Heart right ventricle (tissue), 12 donors: Measurements from ENCODE around the gene LAT. TPM values are rescaled to one million over a fixed set of nuclear protein-coding genes. Genes with fewer than 3 reads are reported as not detected.

Source experiments
- polyA plus RNA-seq, 2 donors: library from polyadenylated mRNA; stranded (reverse); fragments of 200-250 nt; gene quantifications; one replicate each; pipeline ENCODE4 v1.2.3, GENCODE V29; 2013
- total RNA-seq, 10 donors: library from RNA; stranded (reverse); fragmentation: NEBNext Ultra II Directional in 3 of 10; extraction: Animal tissue kit (Norgen Biotek cat#: 25700) in 3 of 10; gene quantifications; one replicate each; pipeline versions ENCODE4 v1.2.1 to v1.2.4, GENCODE V29; 2021 to 2023
- donor health status: ischemic (EF 13 %, LVEDD 7.1; RV severe dilation, severe dysfunction).
- donor health status: healthy with polysubstance abuse.
- donor health status: DM: no; HTN: yes; CAD: no.
- donor health status: DM: no; HTN: no; CAD: no.
- donor health status: ischemic (EF 25% LVEDD 6.9; RV normal size, moderate dysfunction).
- donor health status: ischemic (EF 25% LVEDD 5.7; RV mildly dilated, moderate dysfunction).
- donor health status: healthy.
- donor health status: nonischemic (EF 11% LVEDD 7.7; RV severe dilation, severe dysfunction).
- donor health status: DM: yes; HTN: yes; CAD: no.
- donor health status: PGD.
- donor health status: ischemic (EF 29% LVEDD 5.4; RV normal size, mild dysfunction).
- donor health status: nonischemic (EF 23%, LVEDD 6.1; RV moderate dilation, normal function).

The LAT gene
- total and polyA plus RNA-seq, 12 donors, result 0.35 to 7.2 (median 1.9) TPM

Other genes with a start within 250 kb of the LAT start
- 1 to 10 TPM in 1 of 10 donors, under 1 TPM in 4, not detected in 5; 0.22 to 1.3 (median 0.59) TPM for gene NPIPB9, start 233.3 kb upstream of the LAT start, total RNA-seq
- 1 to 10 TPM in 1 of 2 donors, under 1 TPM in 1; 0.10 to 1.4 TPM for gene NPIPB9, start 233.3 kb upstream of the LAT start, polyA plus RNA-seq
- 10 to 100 TPM; 37.4 to 66.2 (median 45.9) TPM for gene ATXN2L, start 162.1 kb upstream of the LAT start, total RNA-seq
- 10 to 100 TPM; 36.0 to 99.9 TPM for gene ATXN2L, start 162.1 kb upstream of the LAT start, polyA plus RNA-seq
- gene TUFM, start 138.7 kb upstream of the LAT start, total RNA-seq, result 100 to 1,000 TPM; 193 to 250 (median 236) TPM
- 100 to 1,000 TPM; 286 to 362 TPM for gene TUFM, start 138.7 kb upstream of the LAT start, polyA plus RNA-seq
- 10 to 100 TPM; 30.6 to 54.5 (median 36.6) TPM for gene SH2B1, start 121.2 kb upstream of the LAT start, total RNA-seq
- 10 to 100 TPM; 30.2 to 72.1 TPM for gene SH2B1, start 121.2 kb upstream of the LAT start, polyA plus RNA-seq
- gene ATP2A1, start 106.6 kb upstream of the LAT start, total RNA-seq, result 1 to 10 TPM in 1 of 10 donors, under 1 TPM in 9; 0.13 to 1.0 (median 0.23) TPM
- gene ATP2A1, start 106.6 kb upstream of the LAT start, polyA plus RNA-seq, result under 1 TPM; 0.13 to 0.44 TPM
- gene RABEP2, start 59.8 kb upstream of the LAT start, total RNA-seq, result 10 to 100 TPM; 11.8 to 20.0 (median 15.5) TPM
- 10 to 100 TPM; 18.7 to 47.6 TPM for gene RABEP2, start 59.8 kb upstream of the LAT start, polyA plus RNA-seq
- gene CD19, start 53.1 kb upstream of the LAT start, total RNA-seq, result under 1 TPM in 1 of 10 donors, not detected in 9; 0.19 TPM
- gene CD19, start 53.1 kb upstream of the LAT start, polyA plus RNA-seq, result under 1 TPM in 1 of 2 donors, not detected in 1; 0.06 TPM
- 10 to 100 TPM; 13.8 to 22.5 (median 17.0) TPM for gene NFATC2IP, start 34.1 kb upstream of the LAT start, total RNA-seq
- 10 to 100 TPM; 15.7 to 24.4 TPM for gene NFATC2IP, start 34.1 kb upstream of the LAT start, polyA plus RNA-seq
- gene SPNS1, start 10.3 kb upstream of the LAT start, total RNA-seq, result 10 to 100 TPM; 12.9 to 23.3 (median 17.2) TPM
- gene SPNS1, start 10.3 kb upstream of the LAT start, polyA plus RNA-seq, result 10 to 100 TPM; 42.5 to 44.5 TPM